NCI-H69 (cell line): Measurements from ENCODE around the gene TRAF3.
A peak's percentile ranks its signal among the peaks of the same experiment; 100 is the strongest.
"Not testable (repeated sequence)": the region's sequence is repeated elsewhere in the genome, so short reads cannot be mapped to it uniquely, and the experiment has no call there.

ENCODE experiments used
- DNase-seq: peaks from one replicate; lab custom pipeline; 2025; lab: John Stamatoyannopoulos, UW

Gene TRAF3

DNA sequence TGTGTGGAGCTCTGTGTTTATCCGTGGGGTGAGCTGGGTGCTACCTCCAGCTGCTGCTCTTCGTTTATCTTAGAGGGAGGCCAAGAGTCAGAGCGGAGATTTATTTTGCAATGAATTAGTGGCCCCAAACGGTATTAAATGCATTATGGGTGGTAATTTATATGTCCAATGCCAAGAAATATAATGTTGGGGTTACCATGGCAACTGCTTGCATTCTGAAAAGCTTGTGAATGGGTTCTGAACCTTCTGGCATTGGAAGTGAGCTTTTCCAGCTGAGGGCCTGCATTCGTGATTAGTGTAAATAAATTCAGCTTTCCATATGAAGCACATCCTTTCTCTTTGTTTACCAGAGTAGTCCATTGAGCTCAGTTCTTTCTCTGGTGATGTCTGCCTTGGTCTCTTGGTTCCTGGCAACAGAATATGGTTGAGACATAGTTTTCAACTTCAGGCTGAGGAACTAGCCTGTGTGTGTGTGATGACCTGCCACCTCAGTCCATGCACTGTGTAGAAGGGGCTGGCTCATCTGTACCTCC is 51.8 kb downstream of the TRAF3 start:
- peak; percentile 81 for DNase-seq

DNA sequence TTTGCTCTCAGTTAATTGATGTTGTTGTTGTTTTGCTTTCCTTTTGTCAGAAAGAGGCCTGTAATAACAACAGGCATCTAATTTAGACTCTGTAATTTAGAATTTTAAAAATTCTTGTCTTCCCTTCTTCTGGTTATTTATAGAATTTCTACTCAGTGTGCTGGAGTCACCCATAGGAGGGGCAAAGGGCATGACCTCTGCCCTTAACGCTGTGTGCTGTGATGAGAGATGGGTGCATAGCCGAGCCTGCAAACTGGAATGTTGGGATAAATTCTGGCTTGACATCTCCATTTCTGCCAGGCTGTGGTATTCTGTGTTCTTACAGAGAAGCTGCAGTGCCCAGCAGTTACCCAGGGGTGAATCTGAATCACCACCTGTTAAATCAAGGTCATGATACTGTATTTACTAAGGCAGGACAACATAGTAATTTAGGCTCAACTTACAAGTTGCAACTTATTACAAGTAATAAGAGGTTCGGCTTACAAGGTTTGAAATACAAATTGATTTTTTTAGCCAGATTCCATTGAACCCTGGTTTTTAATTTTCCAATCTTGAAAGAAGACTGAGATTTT is 53.3 kb downstream of the TRAF3 start:
- peak; percentile 31 for DNase-seq

DNA sequence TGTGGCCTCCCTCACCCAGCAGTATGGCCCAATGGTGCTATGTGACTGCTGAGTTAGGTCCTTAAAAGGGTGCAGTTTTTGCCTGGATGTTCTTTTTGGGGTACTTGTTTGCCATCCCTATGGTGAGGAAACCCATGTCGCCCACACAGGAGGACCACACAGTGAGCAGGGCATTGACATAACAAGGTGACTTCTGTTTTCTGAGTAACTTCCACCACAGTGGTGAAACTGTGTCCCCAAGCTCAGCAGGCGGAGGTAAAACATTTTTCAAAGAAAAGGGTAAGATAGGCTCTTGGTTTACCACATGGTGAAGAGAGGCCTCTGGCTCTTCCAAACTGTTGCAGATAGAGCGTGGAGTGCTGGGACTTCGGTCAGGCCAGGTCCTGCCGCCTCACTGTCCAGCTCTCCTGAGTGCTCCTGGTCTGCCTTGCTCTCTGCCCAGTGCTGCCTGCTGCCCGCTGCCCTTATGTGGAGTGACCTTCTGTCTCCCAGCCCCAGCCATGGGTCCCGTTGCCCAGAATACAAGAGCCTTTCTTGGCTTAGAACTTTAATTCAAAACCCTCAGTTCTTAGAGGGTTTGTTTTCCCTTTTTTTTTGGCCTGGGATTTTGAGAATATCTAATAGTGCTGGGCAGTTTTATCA is 54.0 kb downstream of the TRAF3 start:
- DNase-seq, result no peak

DNA sequence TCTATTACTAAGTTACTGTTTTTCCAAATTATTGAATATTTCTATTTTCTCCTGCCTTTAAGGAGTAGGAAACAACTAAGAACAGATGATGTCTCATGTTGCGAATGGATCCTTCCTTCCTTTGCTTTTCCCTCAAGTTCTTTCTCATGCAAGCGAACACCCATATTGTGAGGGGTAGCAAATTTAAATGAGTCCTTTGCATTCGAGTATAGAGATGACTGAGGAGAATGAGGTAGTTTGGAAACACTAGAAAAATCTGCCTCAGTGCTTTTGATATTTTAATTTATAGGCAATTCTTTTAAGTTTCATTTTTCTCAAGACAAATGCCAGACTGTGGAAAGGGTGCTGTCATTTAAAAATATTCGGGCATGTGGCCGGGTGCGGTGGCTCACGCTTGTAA is 56.1 kb downstream of the TRAF3 start:
- DNase-seq, result no peak

DNA sequence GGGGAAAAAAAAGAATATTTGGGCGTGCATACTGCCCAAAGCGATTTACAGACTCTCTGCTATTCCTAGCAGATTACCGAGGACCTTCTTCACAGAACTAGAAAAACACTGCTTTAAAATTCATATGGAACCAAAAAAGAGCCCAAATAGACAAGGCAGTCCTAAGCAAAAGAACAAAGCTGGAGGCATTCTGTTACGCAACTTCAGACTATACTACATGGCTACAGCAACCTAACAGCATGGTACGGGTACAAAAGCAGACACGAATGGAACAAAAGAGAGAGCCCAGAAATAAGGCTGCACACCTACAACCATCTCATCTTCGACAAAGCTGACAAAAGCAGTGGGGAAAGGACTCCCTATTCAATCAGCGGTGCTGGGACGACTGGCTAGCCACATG is 56.7 kb downstream of the TRAF3 start:
- no peak for DNase-seq

DNA sequence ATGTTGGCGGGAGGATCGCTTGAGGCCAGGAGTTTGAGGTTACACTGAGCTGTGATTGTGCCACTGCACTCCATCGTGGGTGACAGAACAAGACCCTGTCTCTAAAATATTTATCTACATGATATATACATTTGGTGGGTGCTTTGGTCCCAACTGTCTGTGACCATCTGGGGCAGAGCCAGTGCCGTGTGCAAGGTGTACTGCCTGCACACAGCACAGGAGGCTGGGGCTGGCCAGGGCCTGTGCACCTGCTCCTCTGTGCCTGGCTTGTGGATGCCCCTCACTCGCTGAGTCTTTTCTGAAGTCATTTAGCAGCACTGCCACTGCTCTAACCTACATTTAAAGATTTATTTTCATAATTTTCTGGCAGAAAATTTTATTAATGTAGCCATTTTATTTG is 58.7 kb downstream of the TRAF3 start:
- DNase-seq, result no peak

DNA sequence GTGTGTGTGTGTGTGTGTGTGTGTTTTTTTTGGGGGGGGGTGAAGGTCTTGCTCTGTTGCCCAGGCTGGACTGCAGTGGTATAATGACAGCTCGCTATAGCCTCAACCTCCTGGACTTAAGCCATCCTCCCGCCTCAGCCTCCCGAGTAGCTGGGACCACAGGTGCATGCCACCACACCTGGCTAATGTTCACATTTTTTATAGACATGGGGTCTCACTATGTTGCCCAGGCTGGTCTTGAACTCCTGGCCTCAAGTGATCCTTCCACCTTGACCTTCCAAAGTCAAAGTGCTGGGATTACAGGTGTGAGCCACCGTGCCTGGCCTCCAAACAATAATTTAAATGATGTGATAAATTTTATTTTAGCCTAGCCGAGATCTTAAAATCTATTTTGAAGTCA is 59.9 kb downstream of the TRAF3 start:
- DNase-seq, result not testable (repeated sequence)

DNA sequence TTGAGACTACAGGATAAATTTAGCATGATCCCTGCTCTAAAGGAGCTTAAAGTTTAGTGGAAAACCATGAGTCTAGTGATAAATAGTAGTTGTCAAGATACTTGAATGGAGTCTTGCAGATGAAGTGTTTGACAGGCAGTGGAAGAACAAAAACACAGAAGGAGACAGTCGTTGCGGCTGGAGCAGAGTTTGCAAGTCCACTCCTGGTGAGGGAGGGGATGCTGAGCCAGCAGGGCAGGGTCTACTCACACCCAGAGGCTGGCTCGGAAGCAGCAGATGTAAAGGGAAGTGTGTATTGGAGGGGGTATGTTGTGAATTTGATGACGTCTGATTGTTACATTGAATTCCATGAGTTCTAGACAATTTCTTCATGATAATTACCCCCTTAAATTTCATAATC is 61.3 kb downstream of the TRAF3 start:
- peak; percentile 56 for DNase-seq

DNA sequence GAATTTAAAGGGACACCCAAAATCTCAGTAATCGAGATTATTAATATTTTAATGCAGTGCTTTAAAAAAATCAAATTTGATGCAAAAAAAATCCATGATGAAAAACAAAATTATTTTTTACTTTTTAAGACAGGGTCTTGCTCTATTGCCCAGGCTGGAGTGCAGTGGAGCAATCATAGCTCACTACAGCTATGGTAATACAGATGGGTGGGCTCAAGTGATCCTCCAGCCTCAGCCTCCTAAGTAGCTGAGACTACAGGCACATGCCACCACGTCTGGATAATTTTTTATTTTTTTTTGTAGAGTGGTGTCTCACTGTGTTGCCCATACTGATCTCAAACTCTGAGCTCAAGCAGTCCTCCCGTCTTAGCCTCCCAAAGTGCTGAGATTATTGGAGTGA is 62.9 kb downstream of the TRAF3 start:
- no peak for DNase-seq

DNA sequence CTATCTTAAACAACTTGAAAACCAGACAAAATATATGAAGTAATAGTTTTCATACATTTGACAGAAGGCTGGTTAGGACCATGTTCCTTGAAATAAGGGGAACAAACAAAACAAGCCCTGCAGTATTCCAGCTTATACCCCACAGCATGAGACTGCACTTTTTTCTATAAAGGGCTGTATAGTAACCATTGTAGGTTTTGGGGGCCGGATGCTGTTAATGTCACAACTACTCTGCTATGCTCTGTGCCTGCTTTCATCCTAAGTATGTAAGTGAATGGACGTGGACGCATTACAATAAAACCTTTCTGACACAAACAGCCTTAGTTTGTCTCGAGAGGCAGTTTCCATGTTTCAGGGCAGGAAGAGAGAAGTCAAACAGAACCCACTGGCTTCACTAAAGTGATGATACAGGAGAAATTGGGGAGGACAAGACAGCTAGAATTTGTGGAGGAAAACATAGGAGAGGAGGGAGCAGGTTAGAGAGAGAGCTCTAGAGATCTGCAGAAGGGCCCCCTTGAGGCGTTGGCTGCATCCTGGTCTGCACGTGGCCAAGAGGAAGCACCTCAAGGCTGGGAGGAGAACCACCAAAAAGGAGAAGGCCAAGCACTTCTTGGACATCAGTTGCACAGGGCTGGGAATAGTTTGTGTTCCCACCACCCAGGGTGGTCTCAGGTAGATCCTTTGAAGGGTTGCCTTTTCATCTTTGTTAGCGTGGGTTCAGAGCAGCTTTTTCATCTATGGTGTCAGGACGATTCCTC is 63.7 kb downstream of the TRAF3 start:
- no peak for DNase-seq

DNA sequence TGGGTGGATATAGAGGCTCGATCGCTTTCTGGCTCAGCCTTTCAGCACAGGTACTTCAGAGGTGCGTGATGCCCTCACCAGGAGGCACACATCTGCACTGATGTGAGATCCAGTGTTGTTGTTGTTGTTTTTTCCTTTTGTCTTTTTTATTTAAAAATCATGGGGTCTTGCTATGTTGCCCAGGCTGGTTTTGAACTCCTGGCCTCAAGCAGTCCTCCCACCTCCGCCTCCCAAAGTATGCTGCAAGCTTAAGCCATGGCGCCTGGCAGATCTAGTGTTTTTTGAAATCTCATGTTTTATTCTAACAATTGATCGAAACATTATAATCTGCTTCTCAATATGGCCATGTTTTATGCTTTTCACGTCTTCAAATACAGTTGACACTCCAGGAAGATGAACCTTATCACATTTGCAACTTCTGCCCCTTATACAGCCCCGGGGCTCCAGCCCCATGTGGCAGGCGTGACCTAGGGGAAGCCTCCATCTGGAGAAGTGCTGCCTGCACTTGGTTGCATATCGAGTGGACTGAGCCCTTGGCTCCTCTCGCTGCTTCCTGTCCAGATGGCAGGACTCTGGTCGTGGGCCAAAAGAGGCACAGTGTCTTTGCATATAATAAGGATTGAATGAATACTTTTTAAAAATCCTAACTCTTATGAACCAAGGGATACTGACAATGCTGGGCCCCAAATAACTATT is 71.7 kb downstream of the TRAF3 start:
- DNase-seq, result peak; percentile 93

DNA sequence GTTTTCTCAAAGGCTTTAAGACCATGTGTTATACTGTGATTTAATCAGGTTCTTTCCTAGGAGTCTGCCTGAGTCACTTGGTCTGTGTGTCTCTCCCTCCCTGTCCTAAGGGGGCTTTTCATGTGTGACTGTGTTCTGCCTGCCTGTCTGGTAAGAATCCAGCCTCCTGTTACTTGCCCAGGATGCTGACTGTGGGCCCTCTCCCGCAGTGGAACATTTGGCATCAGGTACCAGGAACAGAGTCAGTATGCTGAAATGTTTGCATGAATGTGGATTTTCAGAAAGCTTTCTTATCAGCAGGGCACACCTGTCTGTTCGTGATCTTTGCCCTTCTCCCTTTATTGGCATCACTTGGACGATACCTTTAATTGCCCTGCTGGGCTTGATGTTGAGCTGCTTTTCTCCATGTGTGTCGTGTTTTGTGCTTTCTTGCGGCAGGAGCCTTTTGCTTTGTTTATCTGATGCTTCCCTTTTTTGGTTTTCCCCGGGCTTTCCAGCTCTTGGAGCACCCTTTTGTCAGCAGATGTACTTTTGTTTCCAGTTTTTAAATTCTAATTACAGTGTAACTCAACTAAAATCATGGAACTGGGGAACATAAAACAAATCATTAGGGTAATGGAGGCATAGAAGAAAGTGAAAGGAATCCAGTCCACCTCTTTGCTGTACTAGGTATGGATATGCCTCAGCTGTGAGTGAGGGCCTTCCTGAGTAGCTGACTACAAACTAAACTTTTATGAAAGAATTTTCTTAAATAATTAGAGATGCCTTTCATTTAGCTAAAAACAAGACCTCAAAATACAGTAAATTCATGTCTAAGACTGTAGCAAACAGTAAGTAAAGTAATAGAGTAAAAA is 72.5 kb downstream of the TRAF3 start:
- peak; percentile 90 for DNase-seq

DNA sequence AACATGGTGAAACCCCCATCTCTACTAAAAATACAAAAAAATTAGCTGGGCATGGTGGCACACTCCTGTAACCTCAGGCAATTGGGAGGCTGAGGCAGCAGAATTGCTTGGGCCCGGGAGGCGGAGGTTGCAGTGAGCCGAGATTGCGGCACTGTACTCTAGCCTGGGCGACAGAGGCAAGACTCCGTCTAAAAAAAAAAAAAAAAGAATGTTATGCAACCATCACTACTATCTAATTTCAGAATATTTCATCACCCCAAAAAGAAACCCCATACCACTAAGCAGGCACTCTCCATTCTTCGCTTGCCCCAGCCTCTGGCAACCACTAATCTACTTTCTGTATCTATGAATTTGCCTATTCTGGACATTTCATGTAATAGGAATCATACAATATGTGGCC is 76.4 kb downstream of the TRAF3 start:
- no peak for DNase-seq

DNA sequence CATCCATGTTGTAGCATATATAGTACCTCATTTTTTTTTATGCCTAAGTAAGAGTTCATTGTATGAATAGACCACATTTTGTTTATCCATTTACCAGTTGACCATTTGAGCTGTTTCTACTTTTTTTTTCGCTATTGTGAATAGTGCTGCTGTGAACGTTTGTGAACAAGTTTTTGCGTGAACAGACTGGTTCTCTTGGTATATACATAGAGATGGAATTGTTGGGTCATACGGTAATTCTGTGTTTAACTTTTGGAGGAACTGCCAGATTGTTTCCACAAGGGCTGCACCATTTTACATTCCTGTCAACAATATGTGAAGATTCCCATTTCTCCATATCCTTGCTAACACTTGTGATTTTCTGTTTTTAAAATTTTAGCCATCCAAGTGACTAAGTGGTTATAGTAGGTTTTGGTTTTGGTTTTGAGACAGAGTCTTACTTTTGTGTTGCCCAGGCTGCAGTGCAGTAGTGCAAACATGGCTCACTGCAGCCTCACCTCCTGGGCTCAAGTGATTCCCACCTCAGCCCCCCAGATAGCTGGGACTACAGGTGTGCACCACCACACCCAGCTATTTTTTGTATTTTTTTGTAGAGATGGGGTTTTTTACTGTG is 76.9 kb downstream of the TRAF3 start:
- no peak for DNase-seq

DNA sequence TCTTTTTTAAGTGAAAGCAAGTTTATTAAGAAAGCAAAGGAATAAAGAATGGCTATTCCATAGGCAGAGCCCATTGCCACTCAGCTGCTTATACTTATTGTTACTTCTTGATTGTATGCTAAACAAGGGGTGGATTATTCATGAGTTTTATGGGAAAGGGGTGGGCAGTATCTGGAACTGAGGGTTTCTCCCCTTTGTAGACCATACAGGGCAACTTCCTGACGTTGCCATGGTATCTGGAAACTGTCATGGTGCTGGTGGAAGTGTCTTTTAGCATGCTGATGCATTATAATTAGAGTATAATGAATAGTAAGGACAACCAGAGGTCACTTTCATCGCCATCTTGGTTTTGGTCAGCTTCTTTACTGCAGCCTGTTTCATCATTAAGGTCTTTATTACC is 78.9 kb downstream of the TRAF3 start:
- DNase-seq, result no peak

DNA sequence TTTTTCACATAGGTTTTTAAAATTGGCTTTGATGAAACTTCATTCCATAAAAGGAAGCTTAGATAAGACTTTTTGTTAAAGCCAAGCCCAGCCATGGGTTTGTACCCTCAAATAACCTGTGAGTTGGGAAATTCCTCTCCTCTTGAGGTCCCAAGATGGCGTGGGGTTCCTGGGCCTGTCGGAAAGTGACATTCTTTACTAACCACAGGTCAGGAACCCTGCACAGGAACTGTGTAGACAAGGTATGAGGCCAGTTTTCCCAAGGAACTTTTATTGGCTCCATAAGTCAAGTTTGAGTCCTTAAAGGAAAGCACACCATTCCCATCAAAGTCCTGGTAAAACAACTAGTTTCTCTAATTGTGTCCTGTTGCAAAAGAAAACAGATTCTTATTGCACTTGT is 80.2 kb downstream of the TRAF3 start:
- DNase-seq, result no peak

DNA sequence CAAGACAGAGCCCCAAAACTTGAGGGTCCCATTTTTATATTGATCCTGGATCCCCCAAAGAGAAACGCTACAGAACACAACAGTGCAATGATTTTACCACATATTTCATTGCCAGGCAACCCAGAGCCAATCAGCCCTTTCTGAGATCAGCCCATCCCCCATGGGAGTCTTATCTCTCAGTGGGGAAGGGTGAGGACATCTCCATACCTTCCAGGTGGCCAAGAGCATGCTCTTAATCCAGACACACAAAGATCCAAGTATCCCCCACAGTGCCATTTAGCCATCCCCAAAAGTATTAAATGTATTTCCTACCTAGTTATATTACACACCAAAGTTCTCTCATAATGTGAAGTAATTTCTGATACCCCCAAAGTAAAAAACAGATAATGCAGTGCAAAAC is 82.7 kb downstream of the TRAF3 start:
- no peak for DNase-seq

DNA sequence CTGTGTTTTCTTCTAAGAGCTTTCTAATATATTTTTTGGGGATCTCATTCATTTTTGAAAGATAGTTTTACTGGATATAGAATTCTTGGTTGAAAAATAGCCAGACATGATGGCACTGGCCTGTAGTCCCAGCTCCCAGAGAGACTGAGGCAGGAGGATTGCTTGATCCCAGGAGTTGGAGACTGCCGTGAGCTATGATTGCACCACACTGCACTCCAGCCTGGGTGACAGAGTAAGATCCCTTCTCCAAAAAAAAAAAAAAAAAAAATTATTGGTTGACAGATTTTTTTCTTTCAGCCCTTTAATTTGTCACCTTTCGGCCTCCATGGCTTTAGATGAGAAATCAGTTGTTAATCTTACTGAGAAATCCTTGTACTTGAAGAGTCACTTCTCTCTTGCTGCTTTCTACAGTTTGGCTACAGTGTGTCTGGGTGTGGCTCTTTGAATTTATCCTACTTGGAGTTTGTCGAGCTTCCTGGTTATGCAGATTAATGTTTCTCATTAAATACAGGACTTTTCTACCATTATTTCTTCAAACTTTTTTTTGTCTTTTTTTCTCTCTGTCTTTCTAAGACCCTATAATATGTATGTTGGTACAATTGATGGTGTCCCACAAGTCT is 85.0 kb downstream of the TRAF3 start:
- DNase-seq, result no peak

DNA sequence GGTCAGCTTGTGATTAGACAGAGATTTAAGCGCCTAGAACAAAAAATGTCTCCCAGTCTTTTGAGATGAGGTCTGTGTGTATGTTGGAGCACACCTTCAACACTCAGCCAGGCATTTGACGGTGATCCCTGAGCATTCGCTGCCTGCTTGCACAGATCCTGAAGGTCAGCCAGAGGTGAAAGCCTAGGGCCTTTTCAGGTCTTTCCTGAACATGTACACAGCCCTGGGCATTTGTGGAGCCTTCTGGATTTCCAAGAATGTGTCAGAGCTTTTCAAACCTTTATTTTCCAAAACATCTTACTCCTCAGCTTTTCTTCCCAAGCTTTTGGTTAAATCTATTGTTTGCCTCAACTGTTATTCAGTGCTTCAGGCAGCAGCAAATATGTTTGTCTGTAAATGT is 86.1 kb downstream of the TRAF3 start:
- DNase-seq, result no peak

DNA sequence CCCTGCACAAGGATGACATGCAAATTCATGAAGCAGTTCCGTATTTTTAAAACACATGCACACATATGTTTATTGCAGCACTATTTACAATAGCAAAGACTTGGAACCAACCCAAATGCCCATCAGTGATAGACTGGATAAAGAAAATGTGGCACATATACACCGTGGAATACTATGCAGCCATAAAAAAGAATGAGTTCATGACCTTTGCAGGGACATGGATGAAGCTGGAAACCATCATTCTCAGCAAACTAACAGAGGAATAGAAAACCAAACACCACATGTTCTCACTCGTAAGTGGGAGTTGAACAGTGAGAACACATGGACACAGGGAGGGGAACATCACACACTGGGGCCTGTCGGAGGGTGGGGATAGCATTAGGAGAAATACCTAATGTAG is 88.7 kb downstream of the TRAF3 start:
- not testable (repeated sequence) for DNase-seq
